ENCODE results near the gene LOXHD1. TPM values are rescaled to one million over a fixed set of nuclear protein-coding genes. Genes with fewer than 3 reads are reported as not detected.

The LOXHD1 gene
- total and polyA plus RNA-seq, 2 of the 13 experiments (the other 11 are each of a cell fraction or from before 2014, with no cell fraction given) = not detected

GRCh38 chr18:46696268-46696667, 39.2 kb upstream of the LOXHD1 start:
- intact Hi-C loops (cut with micrococcal nuclease; ENCODE audit: unreplicated experiment) (no loop called here), in situ Hi-C loops (cut with HindIII; ENCODE audit: extremely low pct_ligation_motif_present, low pct_unique_long_range_greater_than_20kb) (no loop called here)
- CTCF ChIA-PET (ENCODE audit: low intra/inter-chr PET ratio, low total read pairs) = no interaction called here
- ATAC-seq = no peak
- no peaks in the 10 kb centered on the region for H3K4me1 ChIP-seq (ENCODE audit: insufficient read depth, low read length)
- H3K27ac ChIP-seq (ENCODE audit: extremely low read length, insufficient read depth, low read length) = no peak overlapping the region
- no peak overlapping the region for H3K9ac ChIP-seq (ENCODE audit: insufficient read depth, low read depth, low read length)
- WGBS (ENCODE audit: low lambda C conversion rate) = 0% methylated on average over 2 of the region's 3 CpGs
- H3K9me3 ChIP-seq (ENCODE audit: low read length) = no peaks in the 10 kb centered on the region
- no peak overlapping the region for H3K4me3 ChIP-seq (replicated peaks in 1 of 3; ENCODE audit: insufficient read depth in 1 of 3, low read depth in 2 of 3, low read length in 3 of 3)
- H3K27me3 ChIP-seq (ENCODE audit: control insufficient read depth in 1 of 2, insufficient read depth in 2 of 2, low read length in 2 of 2) = peaks cover 2 to 4% of the 10 kb centered on the region in 2 experiments; a peak in 2 of 5 replicates
- FAIRE-seq = no peak
- H3K36me3 ChIP-seq (replicated peaks in 1 of 2; ENCODE audit: control insufficient read depth in 1 of 2, insufficient read depth in 2 of 2, low read length in 2 of 2) = no peaks in the 10 kb centered on the region
- DNase-seq (ENCODE audit: low spot score) = no peak
- POLR2A ChIA-PET = no interaction called here
- H2AFZ ChIP-seq (ENCODE audit: low read length) = no peak overlapping the region
- no peak overlapping the region for H3K4me2 ChIP-seq (ENCODE audit: low read depth, low read length)
- H3K79me2 ChIP-seq (ENCODE audit: insufficient read depth, low read length) = no peaks in the 10 kb centered on the region
- BruUV-seq (replicated peaks) = no TSS peak
- no peaks in the 10 kb centered on the region for H4K20me1 ChIP-seq (ENCODE audit: insufficient read depth, low read length)
- no peak for TF ChIP-seq HBP1 (CRISPR knock-in tag; IDR thresholded peaks at IDR 0.05; ENCODE audit: low read depth)
- TF ChIP-seq TBX3 (IDR thresholded peaks at IDR 0.05; ENCODE audit: borderline replicate concordance) = no peak
- TF ChIP-seq IRF2 (CRISPR knock-in tag; IDR thresholded peaks at IDR 0.05) = no peak
- no peak for TF ChIP-seq ELF1 (CRISPR knock-in tag; IDR thresholded peaks at IDR 0.05)
- no peak for TF ChIP-seq FOXC1 (CRISPR knock-in tag; IDR thresholded peaks at IDR 0.05; ENCODE audit: borderline replicate concordance)
- no peak for TF ChIP-seq KDM2A (CRISPR knock-in tag; IDR thresholded peaks at IDR 0.05; ENCODE audit: borderline replicate concordance, low read depth)
- no peak for TF ChIP-seq ATF4 (CRISPR knock-in tag; IDR thresholded peaks at IDR 0.05)
- no peak for TF ChIP-seq ZHX2 (IDR thresholded peaks at IDR 0.05; ENCODE audit: low read depth)
- no peak for TF ChIP-seq ZHX2 (CRISPR knock-in tag; IDR thresholded peaks at IDR 0.05; ENCODE audit: borderline replicate concordance)
- TF ChIP-seq THRA (CRISPR knock-in tag; IDR thresholded peaks at IDR 0.05; ENCODE audit: borderline replicate concordance) = no peak
- no peak for TF ChIP-seq DRAP1 (CRISPR knock-in tag; IDR thresholded peaks at IDR 0.05)
- TF ChIP-seq SNAPC5 (CRISPR knock-in tag; IDR thresholded peaks at IDR 0.05; ENCODE audit: borderline replicate concordance) = no peak
- no peak for TF ChIP-seq DPF2 (CRISPR knock-in tag; IDR thresholded peaks at IDR 0.05; ENCODE audit: borderline replicate concordance, low read depth)
- TF ChIP-seq RCOR2 (CRISPR knock-in tag; IDR thresholded peaks at IDR 0.05) = no peak
